Right lobe of liver (tissue), 6 donors: Measurements from ENCODE around the gene CLINT1. TPM values are rescaled to one million over a fixed set of nuclear protein-coding genes. Genes with fewer than 3 reads are reported as not detected.

Source experiments
- ATAC-seq, 4 donors: fragments of 200-7000 bp; cut with Tn5 transposase; one replicate each; pipeline ENCODE4 v1.9.1; 2020; ENCODE audit warnings: mild to moderate bottlenecking in 4 of 4, moderate library complexity in 4 of 4
- DNase-seq, 3 donors: peaks; one replicate each; pipeline ENCODE4 v3.0.0-alpha.2; 2020
- H3K27ac ChIP-seq, 3 donors: fragments of 200-600 bp; one replicate each; pipeline ENCODE4 v1.8.0; 2022
- H3K27me3 ChIP-seq, 2 donors: fragments of 200-600 bp; one replicate each; pipeline ENCODE4 v1.8.0; 2022
- H3K36me3 ChIP-seq, 4 donors: fragments of 200-600 bp; sonication (generic) in 1 of 4; one replicate each; pipeline versions ENCODE4 v1.5.1 to v1.8.0; 2017 to 2022; ENCODE audit warnings: control low read depth in 1 of 4
- H3K4me1 ChIP-seq, 4 donors: fragments of 200-600 bp; sonication (generic) in 1 of 4; one replicate each; pipeline versions ENCODE4 v1.5.1 to v1.8.0; 2017 to 2022; ENCODE audit warnings: control low read depth in 1 of 4
- H3K4me3 ChIP-seq, 3 donors: fragments of 200-600 bp; one replicate each; pipeline ENCODE4 v1.8.0; 2022
- H3K9me3 ChIP-seq, 4 donors: fragments of 200-600 bp; sonication (generic) in 1 of 4; one replicate each; pipeline versions ENCODE4 v1.5.1 to v1.8.0; 2017 to 2022; ENCODE audit warnings: control low read depth in 1 of 4
- CTCF ChIP-seq, 4 donors: fragments of 200-600 bp in 3 of 4; fragments of 450-650 bp in 1 of 4; IDR thresholded peaks; one replicate each; pipeline versions ENCODE4 v1.5.1 to v1.8.0; 2016 to 2022; ENCODE audit warnings: antibody characterized with exemption in 4 of 4, mild to moderate bottlenecking in 2 of 4
- POLR2A ChIP-seq: fragments of 450-650 bp; IDR thresholded peaks from one replicate; pipeline ENCODE4 v1.6.1; 2017; ENCODE audit warnings: antibody characterized with exemption, mild to moderate bottlenecking
- WGBS: methylation state at CpG from one replicate; pipeline ENCODE4 v1.1.6; 2018; ENCODE audit warnings: low coverage, low lambda C conversion rate; ENCODE audit not compliant: insufficient coverage; ENCODE audit errors: missing lambda C conversion rate; 5-methylcytosine and 5-hydroxymethylcytosine counted together
- intact Hi-C, 2 donors: fragments of 100-400 bp; cut with DNase I; formaldehyde crosslinking; loops; one replicate each; pipeline versions ENCODE4 v1.11.2 to v1.14.1; 2022
- total RNA-seq, 6 experiments: library from RNA; depleted of rRNA in 2 of 6; stranded (reverse); fragments of >200 nt in 2 of 6; fragmentation: NEBNext Ultra II Directional in 3 of 6; extraction: Animal tissue kit (Norgen Biotek cat#: 25700) in 3 of 6; gene quantifications; one replicate each; pipeline versions ENCODE4 v1.1.0 to v1.2.4, GENCODE V29; 2016 to 2023
- donor health status: DM: no; HTN: yes; CAD: no.
- donor health status: DM: no; HTN: no; CAD: no.
- donor health status: DM: no; HTN: no; CAD: no.
- donor health status: DM: no; HTN: yes; CAD: no.
- donor health status: DM: no; HTN: yes; CAD: no.

Gene CLINT1
- total RNA-seq, 6 experiments from 2014 or later: 49.2 to 62.2 (median 51.8) TPM

- ATAC-seq (no peak), DNase-seq (no peak)
- H3K27ac ChIP-seq: no peak overlapping the region
- TF ChIP-seq CTCF (IDR thresholded peaks at IDR 0.05) (no peak), POLR2A (no peak)
- no peaks in the 10 kb centered on the region for H3K27me3 ChIP-seq
- no peaks in the 10 kb centered on the region for H3K4me1 ChIP-seq
- H3K9me3 ChIP-seq: no peaks in the 10 kb centered on the region
- intact Hi-C loops: no loop called here
- 68% methylated on average over 9 of the region's 9 CpGs for WGBS
- H3K36me3 ChIP-seq: no peaks in the 10 kb centered on the region
- H3K4me3 ChIP-seq: no peak overlapping the region
Measured at GRCh38 chr5:157902449-157903116, 43.6 kb upstream of the CLINT1 start.

GRCh38 chr5:157900644-157901043 lies 41.7 kb upstream of the CLINT1 start:
- no peak for TF ChIP-seq CTCF (IDR thresholded peaks at IDR 0.05)
- TF ChIP-seq POLR2A: no peak
- WGBS: 70% methylated on average over 4 of the region's 4 CpGs

GRCh38 chr5:157893611-157894010 lies 34.7 kb upstream of the CLINT1 start:
- H3K9me3 ChIP-seq: no peaks in the 10 kb centered on the region
- H3K36me3 ChIP-seq: no peaks in the 10 kb centered on the region
- H3K4me3 ChIP-seq: no peak overlapping the region
- H3K27me3 ChIP-seq: no peaks in the 10 kb centered on the region
- no peak for TF ChIP-seq CTCF (IDR thresholded peaks at IDR 0.05)
- TF ChIP-seq POLR2A: no peak
- DNase-seq (no peak), ATAC-seq (no peak)
- intact Hi-C loops: no loop called here
- H3K4me1 ChIP-seq: peaks cover 0 to 5% (median under 1%) of the 10 kb centered on the region in 4 donors
- H3K27ac ChIP-seq: no peak overlapping the region
- 86% methylated on average over 4 of the region's 4 CpGs for WGBS

More at GRCh38 chr5:157900644-157901043, 41.7 kb upstream of the CLINT1 start:
- Histone ChIP-seq H3K4me3 (no peak overlapping the region), H3K36me3 (no peaks in the 10 kb centered on the region), H3K9me3 (no peaks in the 10 kb centered on the region), H3K4me1 (no peaks in the 10 kb centered on the region), H3K27ac (no peak overlapping the region), H3K27me3 (no peaks in the 10 kb centered on the region)
- DNase-seq (no peak), ATAC-seq (no peak)
- intact Hi-C loops: no loop called here

GRCh38 chr5:157892974-157893373 lies 34.0 kb upstream of the CLINT1 start:
- DNase-seq (no peak), ATAC-seq (no peak)
- TF ChIP-seq POLR2A (no peak), CTCF (IDR thresholded peaks at IDR 0.05) (no peak)
- Histone ChIP-seq H3K4me3 (no peak overlapping the region), H3K27me3 (no peaks in the 10 kb centered on the region), H3K4me1 (peaks cover 0 to 11% (median 4%) of the 10 kb centered on the region in 4 donors), H3K27ac (no peak overlapping the region), H3K9me3 (no peaks in the 10 kb centered on the region), H3K36me3 (no peaks in the 10 kb centered on the region)
- intact Hi-C loops: no loop called here
- 57% methylated on average over 4 of the region's 4 CpGs for WGBS
